Glutamatergic neuron (in vitro differentiated cells): ENCODE measurements around the gene ITGB4. TPM values are rescaled to one million over a fixed set of nuclear protein-coding genes. Genes with fewer than 3 reads are reported as not detected.

ENCODE experiments used
- DNase-seq: peaks from one replicate; pipeline ENCODE4 v3.0.0; 2022
- H3K27ac Mint-ChIP-seq: one replicate; pipeline ENCODE4 v1.8.0; 2020; ENCODE audit warnings: mild to moderate bottlenecking, mixed read lengths, inconsistent platforms; ENCODE audit not compliant: unreplicated experiment
- H3K27me3 Mint-ChIP-seq: one replicate; pipeline ENCODE4 v1.8.0; 2020; ENCODE audit warnings: mild to moderate bottlenecking, moderate library complexity, mixed read lengths, inconsistent platforms; ENCODE audit not compliant: unreplicated experiment
- H3K36me3 Mint-ChIP-seq: one replicate; pipeline ENCODE4 v1.8.0; 2020; ENCODE audit warnings: mild to moderate bottlenecking, mixed read lengths, inconsistent platforms; ENCODE audit not compliant: unreplicated experiment
- H3K4me1 Mint-ChIP-seq: one replicate; pipeline ENCODE4 v1.8.0; 2020; ENCODE audit warnings: mild to moderate bottlenecking, low read depth, mixed read lengths, inconsistent platforms; ENCODE audit not compliant: unreplicated experiment
- H3K4me3 Mint-ChIP-seq: one replicate; pipeline ENCODE4 v1.8.0; 2020; ENCODE audit warnings: mild to moderate bottlenecking, mixed read lengths, inconsistent platforms; ENCODE audit not compliant: unreplicated experiment
- H3K9me3 Mint-ChIP-seq: one replicate; pipeline ENCODE4 v1.8.0; 2020; ENCODE audit warnings: mild to moderate bottlenecking, moderate library complexity, mixed read lengths, inconsistent platforms; ENCODE audit not compliant: unreplicated experiment
- CTCF ChIP-seq: fragments of 200-600 bp; sonication (generic); IDR thresholded peaks from one replicate; pipeline ENCODE4 v1.5.0; 2021; ENCODE audit not compliant: partially characterized antibody, unreplicated experiment
- total RNA-seq: library from RNA; stranded (reverse); fragmentation: NEBNext Ultra II Directional; extraction: Animal tissue kit (Norgen Biotek cat#: 25700); gene quantifications from one replicate; pipeline ENCODE4 v1.2.1, GENCODE V29; 2021; ENCODE audit not compliant: unreplicated experiment

ITGB4 gene
- total RNA-seq, 1 donor from 2014 or later, result not detected

GRCh38 chr17:75703591-75703990 is 17.7 kb upstream of the ITGB4 start:
- H3K27ac Mint-ChIP-seq, result no peak overlapping the region
- H3K4me3 Mint-ChIP-seq, result no peak overlapping the region
- no peaks in the 10 kb centered on the region for H3K36me3 Mint-ChIP-seq
- peaks cover 2% of the 10 kb centered on the region for H3K9me3 Mint-ChIP-seq
- peaks cover 2% of the 10 kb centered on the region for H3K27me3 Mint-ChIP-seq
- no peak for DNase-seq
- no peaks in the 10 kb centered on the region for H3K4me1 Mint-ChIP-seq
- no peak for TF ChIP-seq CTCF

GRCh38 chr17:75704963-75705875 is 16.0 kb upstream of the ITGB4 start:
- Mint-ChIP-seq H3K4me3 (no peak overlapping the region), H3K27me3 (peaks cover 2% of the 10 kb centered on the region), H3K4me1 (no peaks in the 10 kb centered on the region), H3K27ac (no peak overlapping the region), H3K36me3 (no peaks in the 10 kb centered on the region), H3K9me3 (peaks cover 2% of the 10 kb centered on the region)
- DNase-seq, result no peak
- no peak for TF ChIP-seq CTCF

GRCh38 chr17:75706042-75706728 is 15.1 kb upstream of the ITGB4 start:
- H3K4me3 Mint-ChIP-seq, result no peak overlapping the region
- no peaks in the 10 kb centered on the region for H3K4me1 Mint-ChIP-seq
- no peaks in the 10 kb centered on the region for H3K36me3 Mint-ChIP-seq
- no peak overlapping the region for H3K27ac Mint-ChIP-seq
- H3K9me3 Mint-ChIP-seq, result peaks cover 2% of the 10 kb centered on the region
- no peaks in the 10 kb centered on the region for H3K27me3 Mint-ChIP-seq
- no peak for TF ChIP-seq CTCF
- no peak for DNase-seq

- Mint-ChIP-seq H3K36me3 (no peaks in the 10 kb centered on the region), H3K27ac (no peak overlapping the region)
These were observed 14.1 kb upstream of the ITGB4 start for GRCh38 chr17:75707079-75707571.

More at GRCh38 chr17:75707079-75707571, 14.1 kb upstream of the ITGB4 start:
- no peak for TF ChIP-seq CTCF
- DNase-seq, result no peak
- H3K4me1 Mint-ChIP-seq, result no peaks in the 10 kb centered on the region
- H3K4me3 Mint-ChIP-seq, result peak overlapping the region; percentile 38
- peaks cover 2% of the 10 kb centered on the region for H3K9me3 Mint-ChIP-seq
- H3K27me3 Mint-ChIP-seq, result no peaks in the 10 kb centered on the region
